ENCODE results near the gene FAR2. TPM values are rescaled to one million over a fixed set of nuclear protein-coding genes. Genes with fewer than 3 reads are reported as not detected.
"Not testable (repeated sequence)": the region's sequence is repeated elsewhere in the genome, so short reads cannot be mapped to it uniquely, and the experiment has no call there.

Gene FAR2
- total RNA-seq, result 30.7 TPM

DNA sequence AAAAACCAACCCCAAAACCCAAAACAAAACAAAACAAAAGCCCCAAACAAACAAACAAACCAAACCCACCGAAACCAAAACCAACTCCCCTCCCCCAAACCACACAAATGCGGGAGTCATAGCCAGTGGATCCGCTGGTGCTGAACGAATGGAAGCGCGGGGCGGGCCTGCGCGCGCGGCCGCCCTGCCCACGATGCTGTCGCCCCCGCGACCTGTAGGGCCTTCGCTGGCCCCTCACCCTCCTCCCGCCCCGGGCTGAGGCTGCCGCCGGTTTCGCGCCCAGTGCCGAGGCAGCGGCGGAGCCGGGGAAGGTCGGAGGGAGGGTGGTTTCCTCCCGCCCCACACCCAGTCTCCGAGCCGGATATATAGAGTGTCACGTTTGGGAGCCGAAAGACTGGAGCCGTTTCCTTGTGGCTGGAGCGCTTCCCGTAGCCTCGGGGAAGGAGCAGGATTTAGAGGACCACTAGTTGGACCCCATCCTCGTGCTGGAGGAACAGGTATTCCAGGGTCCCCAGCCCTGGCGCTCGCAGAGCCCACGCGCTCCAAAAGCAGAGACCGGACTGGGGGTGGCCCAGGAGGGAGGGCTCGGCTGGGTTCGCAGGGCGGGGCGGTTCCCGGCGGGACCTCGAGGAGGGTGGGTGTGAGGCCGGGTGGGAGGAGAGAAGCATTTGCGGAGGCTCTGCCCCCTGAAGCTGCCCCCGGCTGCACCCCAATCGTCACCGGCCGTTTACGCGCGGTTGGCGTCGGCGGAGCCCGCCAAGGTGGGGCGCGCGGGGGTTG, at the start of gene FAR2:
Gene FAR2, plus strand, starts transcription at position 368 of the 780 bp plus-strand sequence. CDS start 121,172 bp downstream, outside the sequence.
- peak; percentile 49 for DNase-seq

DNA sequence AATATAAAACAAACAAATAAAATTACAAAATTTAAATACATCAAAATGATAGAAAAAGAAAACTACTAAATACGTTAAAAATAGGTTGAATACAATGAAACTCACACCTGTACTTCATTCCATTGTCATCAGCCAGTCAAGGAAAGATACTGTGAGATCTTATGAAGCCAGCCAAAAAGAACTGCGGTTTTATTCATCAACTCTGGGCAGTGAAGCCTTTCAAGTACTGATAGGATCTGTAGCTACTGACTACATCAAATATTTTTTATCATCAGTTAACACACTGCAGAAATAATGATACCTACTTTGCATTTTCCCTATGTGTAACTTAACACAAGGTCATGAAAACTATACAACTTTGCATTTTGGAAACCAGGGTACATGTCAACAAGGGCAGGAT, 46.3 kb upstream of the FAR2 start:
- DNase-seq, result no peak

DNA sequence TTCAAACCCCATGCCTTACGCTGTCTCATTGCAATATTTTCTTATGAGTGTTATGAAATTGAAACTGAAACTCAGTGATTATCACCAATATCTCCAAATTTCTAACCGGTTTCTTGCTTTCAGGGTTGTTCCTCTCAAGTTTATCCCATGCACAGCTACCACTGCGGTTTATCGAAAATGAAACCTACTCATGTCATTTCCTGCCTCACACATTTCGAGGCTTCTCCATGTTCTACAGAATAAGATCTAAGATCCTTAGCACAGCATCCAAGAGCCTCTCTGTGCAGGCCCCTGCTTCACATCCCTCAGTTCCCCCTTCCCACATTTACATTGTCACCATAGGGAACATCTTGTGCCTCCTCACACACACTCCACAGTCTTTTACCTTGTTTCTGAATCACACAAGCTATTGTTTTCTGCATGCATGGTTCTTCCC, 45.5 kb upstream of the FAR2 start:
- DNase-seq, result no peak

DNA sequence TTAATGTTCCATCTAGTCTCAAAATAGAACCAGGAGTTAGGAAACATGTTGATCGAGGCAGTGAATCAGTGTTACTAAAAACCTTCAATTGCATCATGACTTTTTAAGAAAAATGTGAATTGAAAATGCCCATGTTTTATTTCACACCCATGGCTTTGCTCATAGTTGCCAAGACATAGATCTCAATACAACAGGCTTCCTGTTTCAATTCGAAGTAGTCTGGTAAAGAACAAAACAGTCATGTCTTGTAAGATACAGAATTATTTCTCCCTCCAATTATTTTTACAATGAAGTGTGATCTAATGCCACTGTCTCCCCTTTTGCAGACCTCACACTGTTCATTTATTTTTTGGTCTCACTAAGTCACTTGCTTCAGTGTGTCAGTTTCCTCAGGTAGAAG, 44.6 kb upstream of the FAR2 start:
- no peak for DNase-seq

DNA sequence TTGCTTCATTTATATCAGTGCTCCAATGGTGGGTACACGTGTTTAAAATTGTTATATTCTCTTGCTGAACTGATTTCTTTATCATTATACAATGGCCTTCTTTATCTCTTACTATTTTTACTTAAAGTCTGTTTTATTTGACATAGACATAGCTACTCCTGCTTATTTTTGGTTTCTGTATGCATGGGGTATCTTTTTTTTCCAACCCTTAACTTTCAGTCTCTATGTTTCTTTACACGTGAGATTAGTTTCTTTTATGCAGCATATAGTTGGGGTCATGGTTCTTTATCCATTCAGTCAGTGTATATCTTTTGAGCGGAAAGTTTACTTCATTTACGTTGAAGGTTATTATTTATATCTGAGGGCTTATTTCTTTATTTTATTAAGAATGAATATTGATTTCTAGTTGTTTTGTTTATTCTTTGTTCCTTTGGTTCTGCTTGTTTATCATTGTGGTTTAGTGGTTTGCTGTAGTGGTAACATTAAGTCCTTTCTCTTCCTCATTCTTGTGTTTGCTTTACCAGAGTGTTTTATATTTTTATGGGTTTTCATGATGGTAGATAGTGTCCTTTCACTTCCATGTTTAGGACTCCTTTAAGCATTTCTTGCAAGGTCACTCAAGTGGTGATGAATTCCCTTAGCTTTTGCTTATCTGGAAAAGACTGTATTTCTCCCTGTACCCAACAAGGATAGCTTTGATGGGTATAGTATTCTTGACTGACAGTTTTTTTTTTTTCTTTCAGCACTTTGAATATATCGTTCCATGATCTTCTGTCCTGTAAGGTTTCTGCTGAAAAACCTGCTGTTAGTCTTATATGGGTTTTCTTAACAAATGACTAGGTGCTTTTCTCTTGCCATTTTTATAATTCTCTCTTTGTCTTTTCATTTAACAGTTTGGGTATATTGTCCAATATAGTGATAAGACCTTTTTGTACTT, 38.3 kb upstream of the FAR2 start:
- no peak for DNase-seq

DNA sequence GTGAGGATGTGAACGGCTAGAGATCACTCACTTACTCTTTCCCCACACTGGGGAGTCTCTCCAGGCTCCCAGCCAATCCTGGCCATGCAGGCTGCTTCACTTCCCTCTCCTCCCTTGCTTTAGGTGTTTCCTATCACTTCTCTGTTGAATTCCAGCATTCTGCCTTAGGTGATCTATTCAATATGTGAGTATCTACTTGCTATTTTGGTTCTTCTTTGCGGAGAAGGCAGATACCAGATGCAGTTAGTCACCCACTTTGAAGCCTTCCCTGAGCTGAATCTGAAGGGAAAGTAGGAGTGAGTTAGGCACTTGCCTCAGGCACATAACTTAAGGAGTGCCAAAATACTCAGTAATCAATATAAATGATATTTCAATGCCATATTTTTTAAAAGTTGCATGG, 36.0 kb upstream of the FAR2 start:
- no peak for DNase-seq

DNA sequence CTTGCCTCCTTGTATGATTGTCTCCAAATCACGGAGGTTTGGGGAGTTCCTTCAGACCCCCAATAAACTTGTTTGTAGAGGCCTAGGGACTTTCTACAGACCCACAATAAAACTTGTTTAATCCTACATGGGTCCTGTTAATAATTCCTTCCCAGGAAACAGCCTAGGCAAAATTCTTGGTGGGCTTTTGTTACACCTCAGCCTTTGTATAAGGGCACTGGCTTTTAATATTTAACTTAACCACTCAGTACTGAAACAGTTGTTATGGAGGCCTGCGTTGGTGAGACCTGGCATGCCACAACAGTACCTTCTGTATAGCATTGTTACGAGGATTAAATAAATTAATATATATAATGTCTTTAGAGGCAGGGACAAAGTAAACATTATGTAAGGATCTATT, 32.7 kb upstream of the FAR2 start:
- DNase-seq, result no peak

DNA sequence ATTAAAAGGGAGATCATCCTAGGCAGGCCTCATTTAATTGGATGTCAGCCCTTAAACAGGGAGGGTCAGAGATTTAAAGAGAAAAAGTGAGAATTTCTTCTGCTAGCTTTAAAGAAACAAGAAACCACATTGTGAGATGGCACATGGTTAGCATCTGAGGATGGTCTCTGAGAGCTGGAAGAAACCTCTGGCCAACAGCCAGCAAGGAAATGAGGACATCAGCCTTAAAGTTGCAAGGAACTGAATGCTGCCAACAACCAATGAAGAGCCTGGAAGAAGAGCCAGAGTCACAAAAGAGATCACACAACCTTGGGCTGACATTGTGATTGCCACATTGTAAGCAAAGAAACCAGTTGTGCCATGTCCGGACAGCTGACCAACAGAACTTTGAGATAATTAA, 17.5 kb upstream of the FAR2 start:
- peak; percentile 51 for DNase-seq

DNA sequence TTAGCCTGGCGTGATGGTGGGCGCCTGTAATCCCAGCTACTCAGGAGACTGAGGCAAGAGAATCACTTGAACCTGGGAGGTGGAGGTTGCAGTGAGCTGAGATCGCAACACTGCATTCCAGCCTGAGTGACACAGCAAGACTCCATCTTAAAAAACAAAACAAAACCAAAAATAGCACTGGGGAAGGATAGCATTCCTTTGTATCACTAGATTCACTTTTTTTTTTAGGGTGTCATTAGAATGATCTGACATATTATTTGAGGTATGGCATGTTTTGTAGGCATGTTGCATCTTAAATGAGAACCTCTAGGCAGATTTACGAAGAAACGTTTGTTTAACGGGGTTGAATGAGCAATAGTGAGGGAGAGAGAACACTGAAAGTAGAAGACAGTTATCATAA, 16.8 kb upstream of the FAR2 start:
- DNase-seq, result no peak

DNA sequence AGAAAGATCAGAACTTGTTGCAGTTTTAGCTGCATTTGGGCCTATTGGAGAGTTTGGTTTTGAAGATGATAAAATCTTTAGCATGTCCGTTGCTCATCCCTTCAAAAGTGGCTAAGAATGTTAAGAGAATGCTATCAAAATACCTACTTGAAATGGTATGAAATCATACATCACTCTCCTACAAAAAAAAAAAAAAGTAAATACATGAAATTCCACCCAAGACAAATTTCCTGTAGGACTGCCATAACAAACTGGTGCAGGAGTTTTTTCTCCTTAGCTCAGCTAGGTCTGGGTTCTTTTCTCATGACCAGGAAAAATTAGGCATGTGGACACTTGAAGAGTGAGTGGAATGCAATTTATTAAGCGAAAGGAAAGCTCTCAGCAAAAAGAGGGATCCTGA, 15.9 kb upstream of the FAR2 start:
- no peak for DNase-seq

DNA sequence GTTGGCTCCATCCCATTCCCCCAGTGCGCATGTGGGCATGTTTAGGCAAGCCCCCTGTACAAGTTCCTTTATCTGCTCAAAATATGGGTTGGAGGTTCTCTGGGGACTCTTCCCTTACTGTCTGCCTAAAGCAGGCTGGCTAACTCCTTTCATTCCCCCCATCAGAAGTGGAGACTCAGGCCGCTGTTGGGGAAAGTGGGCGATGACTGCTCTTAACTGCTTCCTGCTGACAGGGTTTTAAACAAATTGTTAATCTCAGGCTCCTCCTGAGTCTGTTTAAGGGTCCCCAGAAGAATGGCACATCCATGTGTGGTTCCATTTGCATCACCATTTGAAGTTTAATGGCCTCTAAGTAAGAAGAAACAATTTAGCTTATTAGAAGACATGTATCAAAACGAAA, 15.4 kb upstream of the FAR2 start:
- DNase-seq, result no peak

DNA sequence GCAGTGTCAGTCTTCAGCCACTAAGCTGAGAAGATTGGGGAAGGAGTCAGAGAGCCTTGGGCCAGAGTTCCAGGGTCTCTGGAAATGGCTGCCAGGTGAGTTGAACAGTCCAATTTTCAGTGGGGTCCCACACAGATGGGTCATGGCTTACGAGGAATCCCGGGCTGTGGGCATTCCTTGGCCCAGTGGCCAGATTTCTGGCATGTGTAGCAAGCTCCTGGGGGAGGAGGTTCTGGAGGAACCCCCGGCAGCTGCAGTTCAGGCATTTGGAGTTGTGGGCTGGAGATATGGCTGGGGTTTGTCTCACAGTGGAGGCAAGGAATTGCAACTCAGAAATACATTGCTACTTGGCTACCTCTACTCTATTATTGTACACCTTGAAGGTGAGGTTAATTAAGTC, 10.8 kb upstream of the FAR2 start:
- not testable (repeated sequence) for DNase-seq

DNA sequence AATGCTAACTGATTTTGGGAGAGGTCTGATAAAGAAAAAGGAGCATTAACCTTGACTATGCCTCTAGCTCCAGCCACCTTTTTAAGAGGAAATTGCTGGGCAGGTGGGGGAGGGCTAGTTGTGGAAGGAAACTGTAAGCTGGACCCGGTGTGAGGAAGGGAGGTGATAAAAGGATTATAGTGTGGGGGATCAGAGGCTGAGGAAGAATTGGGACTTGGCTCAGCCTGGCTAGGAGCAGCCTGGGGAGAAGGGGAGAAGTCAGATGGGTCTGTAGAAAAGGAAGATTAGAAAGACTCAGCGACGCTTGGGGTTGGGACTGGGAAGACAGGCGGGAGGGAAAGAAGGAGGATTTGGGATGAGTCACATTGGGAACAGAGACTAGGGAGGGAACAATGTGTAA, 10.2 kb upstream of the FAR2 start:
- not testable (repeated sequence) for DNase-seq

DNA sequence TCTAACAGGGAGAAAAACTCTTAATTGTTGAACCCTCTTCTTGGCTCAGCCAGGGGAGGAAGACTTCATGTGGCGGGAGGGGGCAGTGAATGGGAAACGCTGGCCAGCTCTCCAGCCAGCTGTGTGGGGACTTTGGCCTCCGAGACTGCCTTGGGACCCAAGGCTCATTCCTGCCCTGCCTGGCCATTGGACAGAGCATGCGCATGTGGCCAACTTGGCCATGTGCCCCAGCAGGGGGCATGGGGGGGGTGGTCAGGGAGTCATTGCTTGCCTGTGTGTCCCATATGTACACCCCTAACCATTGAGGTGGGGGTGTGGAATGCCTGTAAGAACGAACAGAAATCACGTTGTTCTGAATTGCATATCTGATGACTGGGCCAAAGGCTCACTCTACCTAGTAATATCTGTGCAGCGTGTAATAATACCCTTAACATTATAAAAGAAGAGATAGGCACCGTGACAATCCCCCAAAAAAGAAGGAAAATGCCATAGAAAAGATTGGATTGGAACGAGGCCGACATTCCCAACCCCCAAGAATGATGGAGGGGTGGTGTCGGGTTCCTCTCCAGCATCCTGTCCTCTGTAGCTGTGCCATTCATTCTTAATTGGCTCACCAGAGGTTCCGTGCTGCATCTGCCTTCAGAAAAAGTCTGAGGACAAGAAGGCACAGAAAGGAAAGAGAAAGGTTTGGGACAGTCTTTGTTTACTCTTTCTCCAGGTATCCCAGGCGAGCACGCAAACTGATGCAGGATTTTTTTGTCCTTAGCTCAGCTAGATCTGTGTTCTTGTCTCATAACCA, 3.5 kb upstream of the FAR2 start:
- DNase-seq, result no peak

DNA sequence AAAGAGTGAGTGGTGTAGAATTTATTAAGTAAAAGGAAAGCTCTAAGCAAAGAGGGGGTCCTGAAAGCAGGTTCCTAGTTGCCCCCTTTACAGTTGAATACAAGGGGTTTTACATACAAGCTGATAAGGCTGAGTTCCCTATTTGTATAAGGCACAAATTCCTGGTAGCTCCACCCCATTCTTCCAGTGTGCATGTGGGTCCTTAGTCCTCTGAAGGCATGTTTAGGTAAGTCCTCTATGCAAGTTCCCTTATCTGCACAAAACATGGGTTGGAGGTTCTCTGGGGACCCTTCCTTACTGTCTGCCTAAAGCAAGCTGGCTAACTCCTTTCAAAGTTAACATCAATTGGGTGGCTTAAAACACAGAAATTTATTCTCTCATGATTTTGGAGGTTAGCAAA, 2.9 kb upstream of the FAR2 start:
- DNase-seq, result no peak

DNA sequence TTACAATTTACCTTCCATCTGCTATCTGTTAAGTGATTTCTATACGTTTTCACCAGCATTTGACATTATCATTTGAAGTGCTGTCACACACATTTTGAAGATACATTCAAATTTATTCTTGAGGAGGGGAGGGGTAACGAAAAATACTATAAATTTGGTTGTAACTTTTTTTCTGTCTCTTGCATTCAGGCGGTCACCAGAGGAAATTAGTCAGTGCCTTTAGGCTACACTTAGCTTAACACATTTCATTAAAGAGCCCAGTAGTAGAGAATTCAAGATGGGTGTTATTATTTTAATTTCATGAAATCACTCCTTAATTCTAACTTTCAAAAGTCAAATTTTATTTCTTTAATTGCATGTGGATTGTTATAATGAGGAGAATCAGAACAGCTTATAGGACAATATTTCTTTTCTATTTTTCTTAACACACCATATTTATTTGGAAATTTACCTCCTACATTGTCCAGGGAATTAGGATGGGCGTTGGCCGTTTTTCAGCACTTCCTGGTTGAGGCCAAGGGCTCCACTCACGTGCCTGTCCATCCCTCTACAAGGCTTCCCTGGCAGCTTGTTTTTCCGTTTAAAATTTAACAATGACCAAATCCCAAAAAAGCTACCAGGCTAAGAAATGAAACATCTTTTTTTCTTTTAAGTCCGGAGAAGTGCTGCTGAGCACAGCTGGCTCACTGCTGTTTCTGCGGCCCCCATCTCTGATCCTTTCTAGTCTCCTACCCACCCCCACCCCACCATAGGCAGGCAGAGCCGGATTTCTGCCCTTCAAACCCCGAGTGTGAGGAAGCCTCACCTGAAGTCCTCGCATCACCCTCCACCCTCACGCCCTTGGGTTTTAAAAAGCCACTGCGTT, 1.1 kb upstream of the FAR2 start:
- no peak for DNase-seq

DNA sequence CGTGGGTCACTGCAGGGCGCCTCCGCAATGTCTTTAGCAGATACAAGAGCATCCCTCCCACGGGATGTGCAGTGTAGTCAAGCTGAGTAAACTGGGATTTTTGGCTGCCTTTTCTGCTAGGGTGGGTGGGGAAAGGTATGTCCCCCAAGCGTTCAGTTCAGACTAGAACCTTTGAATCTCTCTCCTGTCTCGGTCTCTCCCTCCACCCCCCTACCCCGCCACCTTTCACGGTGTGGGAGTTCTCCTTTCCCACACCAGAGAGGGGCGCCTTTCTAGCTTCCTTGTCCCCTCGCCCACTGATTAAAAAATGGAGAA, 525 bp upstream of the FAR2 start:
- DNase-seq, result no peak

DNA sequence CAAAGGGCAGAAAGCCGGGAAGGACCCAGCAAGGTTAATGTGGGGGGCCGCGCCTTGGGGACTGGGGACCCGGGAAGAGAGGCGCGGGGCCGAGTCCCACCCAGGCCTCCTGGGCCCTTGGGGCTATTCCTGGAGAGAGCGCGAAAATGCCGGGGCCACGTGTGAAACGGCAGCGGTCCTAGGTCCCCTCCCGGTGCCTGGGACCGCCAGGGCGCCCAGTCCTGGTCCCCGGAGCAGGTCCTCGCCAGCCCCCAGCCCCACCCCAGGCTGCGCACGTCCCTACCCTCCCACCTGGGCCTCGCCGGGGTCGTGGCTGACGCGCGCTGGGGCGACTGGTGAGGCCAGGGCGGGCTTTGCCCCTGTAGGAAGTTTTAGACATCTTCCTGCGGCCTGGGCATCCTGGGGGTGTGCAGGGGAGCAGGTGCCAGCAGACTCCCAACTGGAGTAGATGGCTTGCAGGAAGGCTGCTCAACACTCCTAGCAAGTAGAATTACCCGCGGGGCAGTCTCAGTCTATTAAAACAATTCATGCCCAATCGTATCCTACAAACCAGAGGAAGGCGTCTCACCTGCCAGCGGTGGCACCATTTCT, 708 bp downstream of the FAR2 start:
- no peak for DNase-seq

DNA sequence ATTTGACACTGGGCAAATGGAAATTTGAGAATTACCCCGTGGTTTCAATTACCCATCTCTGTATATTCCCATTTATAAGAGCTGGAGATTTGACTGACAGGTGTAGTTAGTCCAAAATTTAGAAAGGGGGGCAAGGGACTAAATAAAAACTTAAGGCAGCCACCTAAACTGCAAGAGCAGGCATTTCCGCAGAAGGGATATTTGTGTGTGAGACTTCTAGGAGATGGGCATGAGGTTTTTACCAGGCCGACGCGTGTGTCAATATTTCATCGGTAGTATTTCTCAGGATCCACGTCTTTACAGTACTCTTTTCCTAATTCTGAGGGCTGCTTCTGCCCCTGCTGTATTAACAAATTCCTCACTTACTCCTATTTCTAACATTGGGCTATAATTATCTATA, 1.4 kb downstream of the FAR2 start:
- DNase-seq, result no peak

DNA sequence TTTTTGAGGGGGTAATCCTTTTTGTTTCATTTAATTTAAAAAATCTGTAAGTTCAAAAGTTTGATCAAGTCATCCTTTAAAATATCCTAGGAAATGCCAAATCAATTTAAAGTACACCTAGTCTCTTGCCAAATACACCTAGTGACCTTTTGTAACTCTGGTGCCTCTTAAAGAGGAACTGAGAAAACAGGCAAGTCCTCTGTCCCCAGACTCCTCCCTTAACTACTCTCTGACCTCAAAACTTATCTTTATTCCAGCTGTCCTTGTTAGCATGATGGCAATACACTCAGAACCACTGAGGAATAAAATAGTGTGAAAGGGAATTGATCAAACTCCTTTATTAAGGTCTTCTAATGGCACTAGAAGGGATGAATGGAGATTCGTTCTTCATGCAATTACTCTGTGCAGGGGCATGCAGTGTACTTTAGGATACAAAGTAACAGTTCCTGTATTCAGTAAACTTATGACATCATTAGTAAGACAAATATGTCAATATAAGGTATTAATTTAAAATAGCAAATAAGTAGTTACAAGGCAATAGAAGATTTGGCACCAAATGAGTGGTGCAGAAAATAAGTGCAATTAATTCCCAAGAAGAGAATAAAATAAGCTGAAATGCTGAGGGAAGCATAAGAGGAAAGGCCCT, 3.3 kb downstream of the FAR2 start:
- no peak for DNase-seq
